Heart left ventricle (tissue), 16 donors: ENCODE measurements around the gene KRT5. TPM values are rescaled to one million over a fixed set of nuclear protein-coding genes. Genes with fewer than 3 reads are reported as not detected.

Experiments used
- ATAC-seq, 4 donors: fragments of 200-7000 bp; cut with Tn5 transposase; one replicate each; pipeline ENCODE4 v1.9.1; 2020 to 2022; ENCODE audit warnings: moderate library complexity in 4 of 4, mild to moderate bottlenecking in 3 of 4, moderate number of reproducible peaks in 1 of 4
- DNase-seq, 5 donors: peaks; one replicate each; pipeline ENCODE4 v3.0.0-alpha.2; 2020
- H3K27ac ChIP-seq, 12 donors: fragments of 200-600 bp; sonication (generic) in 4 of 12; one replicate each; pipeline versions ENCODE4 v1.5.0 to v1.8.0; 2016 to 2022; ENCODE audit warnings: mild to moderate bottlenecking in 2 of 12
- H3K27me3 ChIP-seq, 9 donors: fragments of 200-600 bp; sonication (generic) in 2 of 9; one replicate each; pipeline versions ENCODE4 v1.5.1 to v1.8.0; 2016 to 2022; ENCODE audit warnings: mild to moderate bottlenecking in 3 of 9
- H3K36me3 ChIP-seq, 9 donors: fragments of 200-600 bp; sonication (generic) in 2 of 9; one replicate each; pipeline versions ENCODE4 v1.5.0 to v1.8.0; 2018 to 2022; ENCODE audit warnings: mild to moderate bottlenecking in 2 of 9
- H3K4me1 ChIP-seq, 12 donors: fragments of 200-600 bp; sonication (generic) in 4 of 12; one replicate each; pipeline versions ENCODE4 v1.5.0 to v1.8.0; 2016 to 2022; ENCODE audit warnings: mild to moderate bottlenecking in 3 of 12
- H3K4me3 ChIP-seq, 12 donors: fragments of 200-600 bp; sonication (generic) in 4 of 12; one replicate each; pipeline versions ENCODE4 v1.5.0 to v1.8.0; 2017 to 2022; ENCODE audit warnings: mild to moderate bottlenecking in 9 of 12, moderate library complexity in 4 of 12
- H3K9me3 ChIP-seq, 12 donors: fragments of 200-600 bp; sonication (generic) in 4 of 12; one replicate each; pipeline versions ENCODE4 v1.5.0 to v1.8.0; 2016 to 2022; ENCODE audit warnings: mild to moderate bottlenecking in 1 of 12
- POLR2A ChIP-seq, 2 donors: fragments of 450-650 bp; IDR thresholded peaks; one replicate each; pipeline ENCODE4 v1.6.1; 2017; ENCODE audit warnings: antibody characterized with exemption in 2 of 2, mild to moderate bottlenecking in 2 of 2, moderate library complexity in 2 of 2
- WGBS, 4 donors: extraction: QIAGEN DNeasy Blood & Tissue Kit in 2 of 4; methylation state at CpG; one replicate each; pipeline versions ENCODE4 v1.1.5 to v1.1.7; 2013 to 2018; 5-methylcytosine and 5-hydroxymethylcytosine counted together
- intact Hi-C, 10 donors: fragments of 100-400 bp; cut with DNase I; formaldehyde crosslinking; loops; one replicate each; pipeline versions ENCODE4 v1.11.1 to v1.14.2; 2022
- polyA plus RNA-seq, 2 donors: library from polyadenylated mRNA; stranded (reverse); fragments of 200-250 nt; gene quantifications; one replicate each; pipeline ENCODE4 v1.2.3, GENCODE V29; 2013
- total RNA-seq, 9 donors: library from RNA; depleted of rRNA in 2 of 9; stranded (reverse); fragments of >200 nt in 2 of 9; fragmentation: NEBNext Ultra II Directional in 3 of 9; extraction: Animal tissue kit (Norgen Biotek cat#: 25700) in 3 of 9; gene quantifications; one replicate each; pipeline versions ENCODE4 v1.1.0 to v1.2.4, GENCODE V29; 2016 to 2023
- TF ChIP-seq, protein P1 (sequence below), 12 donors: fragments of 200-600 bp; sonication (generic) in 4 of 12; IDR thresholded peaks; one replicate each; pipeline versions ENCODE4 v1.5.0 to v1.8.0; 2018 to 2022; ENCODE audit warnings: antibody characterized with exemption in 12 of 12, mild to moderate bottlenecking in 5 of 12
- donor health status: ischemic (EF 13 %, LVEDD 7.1; RV severe dilation, severe dysfunction).
- donor health status: healthy with polysubstance abuse.
- donor health status: DM: no; HTN: yes; CAD: no.
- donor health status: DM: no; HTN: no; CAD: no.
- donor health status: ischemic (EF 25% LVEDD 6.9; RV normal size, moderate dysfunction).
- donor health status: ischemic (EF 25% LVEDD 5.7; RV mildly dilated, moderate dysfunction).
- donor health status: healthy.
- donor health status: DM: yes; HTN: yes; CAD: no.
- donor health status: ischemic (EF 35%, LVEDD 5.7; RV mildly dilated, moderate dysfunction).
- donor health status: nonischemic (EF 11% LVEDD 7.7; RV severe dilation, severe dysfunction).
- donor health status: DM: yes; HTN: yes; CAD: no.
- donor health status: PGD.
- donor health status: ischemic (EF 29% LVEDD 5.4; RV normal size, mild dysfunction).
- donor health status: nonischemic (EF 23%, LVEDD 6.1; RV moderate dilation, normal function).

The KRT5 gene
- total and polyA plus RNA-seq, 11 donors, result 0.40 to 3.4 TPM; not detected in 9

GRCh38 chr12:52555577-52555976, 35.4 kb upstream of the KRT5 start:
- TF ChIP-seq, protein P1, sequence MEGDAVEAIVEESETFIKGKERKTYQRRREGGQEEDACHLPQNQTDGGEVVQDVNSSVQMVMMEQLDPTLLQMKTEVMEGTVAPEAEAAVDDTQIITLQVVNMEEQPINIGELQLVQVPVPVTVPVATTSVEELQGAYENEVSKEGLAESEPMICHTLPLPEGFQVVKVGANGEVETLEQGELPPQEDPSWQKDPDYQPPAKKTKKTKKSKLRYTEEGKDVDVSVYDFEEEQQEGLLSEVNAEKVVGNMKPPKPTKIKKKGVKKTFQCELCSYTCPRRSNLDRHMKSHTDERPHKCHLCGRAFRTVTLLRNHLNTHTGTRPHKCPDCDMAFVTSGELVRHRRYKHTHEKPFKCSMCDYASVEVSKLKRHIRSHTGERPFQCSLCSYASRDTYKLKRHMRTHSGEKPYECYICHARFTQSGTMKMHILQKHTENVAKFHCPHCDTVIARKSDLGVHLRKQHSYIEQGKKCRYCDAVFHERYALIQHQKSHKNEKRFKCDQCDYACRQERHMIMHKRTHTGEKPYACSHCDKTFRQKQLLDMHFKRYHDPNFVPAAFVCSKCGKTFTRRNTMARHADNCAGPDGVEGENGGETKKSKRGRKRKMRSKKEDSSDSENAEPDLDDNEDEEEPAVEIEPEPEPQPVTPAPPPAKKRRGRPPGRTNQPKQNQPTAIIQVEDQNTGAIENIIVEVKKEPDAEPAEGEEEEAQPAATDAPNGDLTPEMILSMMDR (IDR thresholded peaks at IDR 0.05), result no peak
- no peak for TF ChIP-seq POLR2A (IDR thresholded peaks at IDR 0.05)
- Histone ChIP-seq H3K27ac (no peak overlapping the region), H3K4me3 (no peak overlapping the region), H3K36me3 (no peaks in the 10 kb centered on the region), H3K9me3 (no peaks in the 10 kb centered on the region), H3K4me1 (peaks cover 0 to 14% (median 9%) of the 10 kb centered on the region in 12 donors), H3K27me3 (peaks cover 0 to 12% (median 0%) of the 10 kb centered on the region in 9 donors)
- WGBS, 4 donors, result 72 to 82% (median 78%) methylated on average over 6 of the region's 6 CpGs
- DNase-seq (no peak), ATAC-seq (no peak)
- intact Hi-C loops, result no loop called here

DNA sequence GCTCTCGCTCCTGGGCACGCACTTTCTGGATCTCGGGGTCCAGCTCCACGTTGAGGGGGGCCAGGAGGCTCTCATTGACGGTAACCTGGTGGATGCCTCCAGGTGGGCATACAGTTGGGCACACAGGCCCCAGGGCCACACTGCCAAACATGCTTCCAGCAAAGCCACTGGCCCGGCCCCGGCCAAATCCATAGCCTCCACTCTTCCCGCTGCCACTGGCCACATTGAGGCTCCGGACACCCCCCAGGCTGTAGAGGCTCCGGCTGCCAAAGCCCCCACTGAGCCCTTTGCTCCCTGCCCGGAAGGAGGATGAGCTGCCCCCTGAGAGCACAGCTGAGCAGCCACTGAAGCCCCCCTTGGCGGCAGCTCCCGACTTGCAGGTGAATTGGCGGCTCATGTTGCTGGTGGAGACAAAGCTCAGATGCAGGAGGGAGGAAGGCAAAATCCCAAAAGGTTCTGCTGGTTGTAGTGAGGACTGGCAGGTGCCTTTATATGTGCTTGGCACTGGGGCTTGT, 32.5 kb upstream of the KRT5 start, which contains the start of gene KRT71:
Gene KRT71, minus strand, starts transcription at position 465 of the 515 bp plus-strand sequence. Its CDS starts 68 bp downstream, at position 397.
- Histone ChIP-seq H3K27ac (no peak within 1 kb of the TSS), H3K4me3 (no peak within 1 kb of the TSS), H3K9me3 (no peaks in the 10 kb centered on the region), H3K36me3 (no peaks in the 10 kb centered on the region), H3K27me3 (peaks cover 0 to 6% (median 0%) of the 10 kb centered on the region in 9 donors), H3K4me1 (peaks cover 0 to 14% (median 9%) of the 10 kb centered on the region in 12 donors)
- intact Hi-C loops, result no loop called here
- no peak for ATAC-seq
- TF ChIP-seq POLR2A (IDR thresholded peaks at IDR 0.05), result no peak
- TF ChIP-seq, protein P1 (IDR thresholded peaks at IDR 0.05), result no peak
- DNase-seq, result no peak
- WGBS, 4 donors, result 87 to 98% (median 91%) methylated on average over 14 of the region's 14 CpGs

DNA sequence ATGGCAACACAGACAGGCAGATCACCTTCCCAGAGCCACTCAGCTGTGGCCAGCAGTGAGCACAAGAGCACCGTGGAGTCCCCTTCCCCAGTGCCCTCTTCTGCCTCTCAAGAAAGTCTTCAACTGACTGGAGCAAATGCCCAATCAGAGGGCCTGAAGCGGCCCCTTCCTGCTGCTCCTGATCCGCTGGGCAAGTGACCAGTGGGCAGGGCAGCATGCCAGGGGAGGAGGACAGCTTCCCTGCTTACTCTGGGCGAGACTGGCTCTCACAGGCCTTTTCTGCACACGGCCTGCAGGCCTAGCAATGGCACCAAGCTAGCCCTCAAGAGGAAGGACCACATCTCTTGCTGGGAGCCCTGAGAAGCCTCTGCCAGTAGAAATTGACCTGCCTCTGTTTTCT, 31.9 kb upstream of the KRT5 start:
- TF ChIP-seq, protein P1 (IDR thresholded peaks at IDR 0.05), result no peak
- TF ChIP-seq POLR2A (IDR thresholded peaks at IDR 0.05), result no peak
- no peak overlapping the region for H3K4me3 ChIP-seq

DNA sequence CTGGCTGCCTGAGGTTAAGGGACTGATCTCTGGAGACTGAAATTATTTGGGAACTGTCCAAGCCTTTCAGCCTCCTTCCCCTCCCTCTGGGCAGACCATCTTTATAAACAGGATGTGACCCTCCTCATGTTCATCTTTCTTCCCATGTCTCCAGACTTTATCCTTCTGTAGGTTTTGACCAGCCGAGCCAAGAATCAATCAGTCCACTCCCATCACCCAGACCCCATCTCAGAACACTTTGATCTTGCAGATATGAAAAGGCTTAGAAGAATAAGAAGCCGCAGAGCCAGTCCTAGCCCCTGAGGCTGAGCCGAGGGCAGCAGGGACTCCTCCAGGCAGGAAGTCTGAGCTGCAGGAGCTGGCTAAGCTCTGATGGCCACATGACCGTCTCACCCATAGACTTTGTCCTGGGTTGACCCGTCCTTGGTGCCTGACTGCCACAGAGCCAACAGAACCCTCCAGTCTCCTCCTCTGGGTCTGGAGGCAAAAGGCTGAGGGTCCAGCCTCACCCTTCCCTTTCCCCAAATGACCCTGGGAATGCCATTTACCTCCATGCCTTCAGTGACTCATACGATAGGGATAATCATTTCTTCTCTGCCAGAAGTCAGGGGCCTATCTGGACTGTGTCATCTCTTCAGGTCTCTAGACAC, 31.1 kb upstream of the KRT5 start:
- no peak overlapping the region for H3K27ac ChIP-seq
- H3K27me3 ChIP-seq, result peaks cover 0 to 5% (median 0%) of the 10 kb centered on the region in 9 donors
- DNase-seq (peak; percentile 25 to 73 (median 40)), ATAC-seq (peak; percentile 59 to 85 (median 78))
- H3K36me3 ChIP-seq, result no peaks in the 10 kb centered on the region
- H3K9me3 ChIP-seq, result no peaks in the 10 kb centered on the region
- 17 to 37% (median 24%) methylated on average over 5 to 6 of the region's 6 CpGs for WGBS, 4 donors
- H3K4me3 ChIP-seq, result no peak overlapping the region
- intact Hi-C loops, result no loop called here
- H3K4me1 ChIP-seq, result peaks cover 0 to 14% (median 9%) of the 10 kb centered on the region in 12 donors
- TF ChIP-seq POLR2A (IDR thresholded peaks at IDR 0.05), result no peak

More for the DNA sequence above, 31.9 kb upstream of the KRT5 start:
- Histone ChIP-seq H3K4me1 (peaks cover 0 to 14% (median 9%) of the 10 kb centered on the region in 12 donors), H3K36me3 (no peaks in the 10 kb centered on the region), H3K27me3 (peaks cover 0 to 2% (median 0%) of the 10 kb centered on the region in 9 donors), H3K9me3 (no peaks in the 10 kb centered on the region), H3K27ac (no peak overlapping the region)
- DNase-seq (no peak), ATAC-seq (no peak)
- intact Hi-C loops, result no loop called here
- WGBS, 4 donors, result 74 to 82% (median 81%) methylated on average over 4 to 5 of the region's 5 CpGs
